ENCODE results near the gene C3orf80. TPM values are rescaled to one million over a fixed set of nuclear protein-coding genes. Genes with fewer than 3 reads are reported as not detected.

Gene C3orf80
- polyA plus RNA-seq, 1 experiment, result 0.11 TPM

GRCh38 chr3:160245261-160245800 is 20.1 kb downstream of the C3orf80 start:
- H3K4me3 ChIP-seq (ENCODE audit: low read depth, low read length), result no peak overlapping the region
- no peaks in the 10 kb centered on the region for H3K27me3 ChIP-seq (ENCODE audit: control insufficient read depth, insufficient read depth, low read length)
- H3K36me3 ChIP-seq (ENCODE audit: control insufficient read depth, insufficient read depth, low read length), result no peaks in the 10 kb centered on the region
- TF ChIP-seq, protein P1, sequence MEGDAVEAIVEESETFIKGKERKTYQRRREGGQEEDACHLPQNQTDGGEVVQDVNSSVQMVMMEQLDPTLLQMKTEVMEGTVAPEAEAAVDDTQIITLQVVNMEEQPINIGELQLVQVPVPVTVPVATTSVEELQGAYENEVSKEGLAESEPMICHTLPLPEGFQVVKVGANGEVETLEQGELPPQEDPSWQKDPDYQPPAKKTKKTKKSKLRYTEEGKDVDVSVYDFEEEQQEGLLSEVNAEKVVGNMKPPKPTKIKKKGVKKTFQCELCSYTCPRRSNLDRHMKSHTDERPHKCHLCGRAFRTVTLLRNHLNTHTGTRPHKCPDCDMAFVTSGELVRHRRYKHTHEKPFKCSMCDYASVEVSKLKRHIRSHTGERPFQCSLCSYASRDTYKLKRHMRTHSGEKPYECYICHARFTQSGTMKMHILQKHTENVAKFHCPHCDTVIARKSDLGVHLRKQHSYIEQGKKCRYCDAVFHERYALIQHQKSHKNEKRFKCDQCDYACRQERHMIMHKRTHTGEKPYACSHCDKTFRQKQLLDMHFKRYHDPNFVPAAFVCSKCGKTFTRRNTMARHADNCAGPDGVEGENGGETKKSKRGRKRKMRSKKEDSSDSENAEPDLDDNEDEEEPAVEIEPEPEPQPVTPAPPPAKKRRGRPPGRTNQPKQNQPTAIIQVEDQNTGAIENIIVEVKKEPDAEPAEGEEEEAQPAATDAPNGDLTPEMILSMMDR (IDR thresholded peaks at IDR 0.05; ENCODE audit: insufficient read depth, low read depth, low read length), result no peak
- DNase-seq (ENCODE audit: low read depth), result no peak
- CTCF ChIA-PET, result no interaction called here
- POLR2A ChIA-PET, result no interaction called here

- Histone ChIP-seq H3K36me3 (ENCODE audit: control insufficient read depth, insufficient read depth, low read length) (no peaks in the 10 kb centered on the region), H3K27me3 (ENCODE audit: control insufficient read depth, insufficient read depth, low read length) (no peaks in the 10 kb centered on the region), H3K4me3 (ENCODE audit: low read depth, low read length) (no peak overlapping the region)
- DNase-seq (ENCODE audit: low read depth), result no peak
- TF ChIP-seq, protein P1 (IDR thresholded peaks at IDR 0.05; ENCODE audit: insufficient read depth, low read depth, low read length), result no peak
- ChIA-PET POLR2A (no interaction called here), CTCF (interaction anchor here (0.5 kb wide), 1 partner anchor 87 kb away, joined by 3 read pairs; no protein-coding TSS in a partner anchor)
Observed at GRCh38 chr3:160247766-160248165, 22.5 kb downstream of the C3orf80 start.

DNA sequence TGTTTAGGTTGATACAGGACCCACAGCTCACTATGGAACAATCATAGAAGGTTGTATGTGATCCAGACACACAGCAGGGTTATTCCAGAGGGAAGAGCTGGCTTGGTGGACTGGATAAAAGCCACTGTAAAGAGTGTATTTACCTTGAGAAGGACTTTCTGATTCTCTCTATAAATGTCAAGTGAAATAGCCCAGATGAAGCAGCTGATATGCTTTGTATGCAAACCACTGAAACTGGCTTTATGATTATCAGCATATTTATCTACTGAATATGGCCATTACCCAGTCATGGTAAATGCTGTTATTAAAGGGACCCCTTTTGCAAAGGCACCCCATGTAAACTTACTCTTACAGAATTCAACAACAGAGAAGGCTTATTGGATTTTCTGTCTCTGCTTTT is 28.1 kb downstream of the C3orf80 start:
- TF ChIP-seq, protein P1 (IDR thresholded peaks at IDR 0.05; ENCODE audit: insufficient read depth, low read depth, low read length), result no peak
- DNase-seq (ENCODE audit: low read depth), result no peak
- Histone ChIP-seq H3K27me3 (ENCODE audit: control insufficient read depth, insufficient read depth, low read length) (no peaks in the 10 kb centered on the region), H3K36me3 (ENCODE audit: control insufficient read depth, insufficient read depth, low read length) (no peaks in the 10 kb centered on the region), H3K4me3 (ENCODE audit: low read depth, low read length) (no peak overlapping the region)
- POLR2A ChIA-PET, result no interaction called here
- CTCF ChIA-PET, result interaction anchor here (0.8 kb wide), 1 partner anchor 9 kb away, joined by 3 read pairs; no protein-coding TSS in a partner anchor

GRCh38 chr3:160257606-160258005 is 32.4 kb downstream of the C3orf80 start:
- H3K4me3 ChIP-seq (ENCODE audit: low read depth, low read length), result no peak overlapping the region
- TF ChIP-seq, protein P1 (IDR thresholded peaks at IDR 0.05; ENCODE audit: insufficient read depth, low read depth, low read length), result no peak
- ChIA-PET POLR2A (no interaction called here), CTCF (no interaction called here)
- no peaks in the 10 kb centered on the region for H3K27me3 ChIP-seq (ENCODE audit: control insufficient read depth, insufficient read depth, low read length)
- DNase-seq (ENCODE audit: low read depth), result no peak
- H3K36me3 ChIP-seq (ENCODE audit: control insufficient read depth, insufficient read depth, low read length), result no peaks in the 10 kb centered on the region

DNA sequence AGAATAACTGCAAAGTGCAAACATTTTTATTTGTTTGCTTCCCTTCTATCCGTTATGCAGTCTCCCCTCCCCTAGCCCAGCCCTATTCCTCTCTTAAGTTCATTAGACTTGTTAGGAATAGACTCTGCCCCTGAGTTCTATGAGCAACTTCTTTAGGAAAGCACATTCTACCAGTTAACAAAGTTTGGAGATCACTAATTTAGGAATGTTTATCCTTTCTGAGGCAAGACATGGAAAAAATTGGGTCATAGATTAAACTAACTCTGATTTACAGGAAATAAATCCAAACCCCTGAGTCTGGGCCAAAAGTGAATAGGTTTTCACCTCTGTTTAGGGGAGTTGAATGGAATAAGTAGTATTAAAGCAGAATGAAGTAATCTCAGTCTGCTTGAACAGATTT is 34.4 kb downstream of the C3orf80 start:
- H3K4me3 ChIP-seq (ENCODE audit: low read depth, low read length), result no peak overlapping the region
- no peak for DNase-seq (ENCODE audit: low read depth)
- H3K27me3 ChIP-seq (ENCODE audit: control insufficient read depth, insufficient read depth, low read length), result no peaks in the 10 kb centered on the region
- TF ChIP-seq, protein P1 (IDR thresholded peaks at IDR 0.05; ENCODE audit: insufficient read depth, low read depth, low read length), result no peak
- CTCF ChIA-PET, result no interaction called here
- H3K36me3 ChIP-seq (ENCODE audit: control insufficient read depth, insufficient read depth, low read length), result no peaks in the 10 kb centered on the region
- POLR2A ChIA-PET, result no interaction called here

All from BJ (cell line).